Brain microvascular endothelial cell (primary cell): Measurements from ENCODE around the gene LIPG.
"Not testable (repeated sequence)": the region's sequence is repeated elsewhere in the genome, so short reads cannot be mapped to it uniquely, and the experiment has no call there.

Experiments
- DNase-seq: peaks from one replicate; pipeline ENCODE4 v3.0.0-alpha.2; 2020
- H3K27ac ChIP-seq: fragments of 250-450 bp; sonication (Bioruptor Pico); 2 replicates; pipeline ENCODE4 v1.5.1; 2020; ENCODE audit warnings: mild to moderate bottlenecking, moderate library complexity
- H3K27me3 ChIP-seq: fragments of 250-450 bp; sonication (Bioruptor Pico); replicated peaks from 2 replicates; pipeline ENCODE4 v1.5.1; 2020; ENCODE audit warnings: mild to moderate bottlenecking
- H3K36me3 ChIP-seq: fragments of 250-450 bp; sonication (Bioruptor Pico); replicated peaks from 2 replicates; pipeline ENCODE4 v1.5.1; 2020; ENCODE audit warnings: mild to moderate bottlenecking
- H3K4me3 ChIP-seq: 2 replicates; pipeline ENCODE4 v1.5.1; 2011; ENCODE audit warnings: low read depth, mild to moderate bottlenecking, control low read depth, low read length, moderate library complexity
- CTCF ChIP-seq: IDR thresholded peaks from 2 replicates; pipeline ENCODE4 v1.5.1; 2011; ENCODE audit warnings: low read depth, mild to moderate bottlenecking, moderate library complexity, low read length, control low read depth, inconsistent platforms; ENCODE audit errors: missing control alignments
- in situ Hi-C: cut with HindIII; loops from 2 replicates; pipeline ENCODE4 v1.10.0; 2017; ENCODE audit warnings: low sequenced_read_pairs, low pct_ligation_motif_present

Gene LIPG

GRCh38 chr18:49582579-49582978 lies 20.7 kb downstream of the LIPG start:
- H3K27ac ChIP-seq = no peak overlapping the region
- no peak for DNase-seq
- in situ Hi-C loops = no loop called here
- H3K27me3 ChIP-seq = no peaks in the 10 kb centered on the region
- H3K36me3 ChIP-seq = no peaks in the 10 kb centered on the region
- H3K4me3 ChIP-seq = no peak overlapping the region
- TF ChIP-seq CTCF = no peak

GRCh38 chr18:49584394-49584793 lies 22.5 kb downstream of the LIPG start:
- H3K27me3 ChIP-seq = no peaks in the 10 kb centered on the region
- no peak overlapping the region for H3K27ac ChIP-seq
- no peak for TF ChIP-seq CTCF
- in situ Hi-C loops = no loop called here
- no peak overlapping the region for H3K4me3 ChIP-seq
- no peak for DNase-seq
- H3K36me3 ChIP-seq = no peaks in the 10 kb centered on the region

GRCh38 chr18:49584951-49585350 lies 23.1 kb downstream of the LIPG start:
- in situ Hi-C loops, H3K36me3 ChIP-seq, H3K4me3 ChIP-seq, DNase-seq, H3K27ac ChIP-seq, H3K27me3 ChIP-seq: not testable (repeated sequence)

- no peaks in the 10 kb centered on the region for H3K36me3 ChIP-seq
- TF ChIP-seq CTCF = no peak
- no peak overlapping the region for H3K27ac ChIP-seq
- no peak overlapping the region for H3K4me3 ChIP-seq
- in situ Hi-C loops = no loop called here
- H3K27me3 ChIP-seq = no peaks in the 10 kb centered on the region
- no peak for DNase-seq
These were observed 24.2 kb downstream of the LIPG start for GRCh38 chr18:49585781-49586663.

- in situ Hi-C loops = no loop called here
- no peak overlapping the region for H3K27ac ChIP-seq
These were observed 26.3 kb downstream of the LIPG start for GRCh38 chr18:49588171-49588570.

GRCh38 chr18:49588971-49589370 lies 27.1 kb downstream of the LIPG start:
- in situ Hi-C loops = no loop called here
- TF ChIP-seq CTCF = no peak
- DNase-seq = no peak
- Histone ChIP-seq H3K27ac (no peak overlapping the region), H3K36me3 (no peaks in the 10 kb centered on the region), H3K4me3 (no peak overlapping the region), H3K27me3 (no peaks in the 10 kb centered on the region)

More at GRCh38 chr18:49588171-49588570, 26.3 kb downstream of the LIPG start:
- Histone ChIP-seq H3K36me3 (no peaks in the 10 kb centered on the region), H3K4me3 (no peak overlapping the region), H3K27me3 (no peaks in the 10 kb centered on the region)
- no peak for DNase-seq
- TF ChIP-seq CTCF = no peak
